MCF 10A (cell line): Measurements from ENCODE around the gene PROB1. TPM values are rescaled to one million over a fixed set of nuclear protein-coding genes. Genes with fewer than 3 reads are reported as not detected.

Source experiments
- BruUV-seq: library from RNA; stranded (reverse); fragments of 400-500 nt; replicated peaks from 2 replicates; lab custom pipeline; 2021; lab: Mats Ljungman, UMichigan
- CTCF ChIA-PET: fragments of 300-600 bp; sonication (Branson Sonifier 250); formaldehyde crosslinking; extraction: SDS; loops from one replicate; lab custom pipeline; 2021; ENCODE audit warnings: antibody characterized with exemption, inconsistent platforms; lab: Yijun Ruan, JAX
- POLR2A ChIA-PET: fragments of 300-600, 350-650 bp; sonication (Branson Sonifier 250); formaldehyde crosslinking; extraction: SDS; loops from one replicate; lab custom pipeline; 2020; ENCODE audit warnings: antibody characterized with exemption, inconsistent platforms; lab: Yijun Ruan, JAX
- DNase-seq: peaks from one replicate; pipeline ENCODE4 v3.0.0-alpha.2; 2018; ENCODE audit not compliant: unreplicated experiment
- H3K27ac Mint-ChIP-seq: one replicate; pipeline ENCODE4 v1.8.0; 2022; ENCODE audit warnings: mild to moderate bottlenecking, low read depth, mixed read lengths; ENCODE audit not compliant: unreplicated experiment
- H3K27me3 Mint-ChIP-seq: one replicate; pipeline ENCODE4 v1.8.0; 2022; ENCODE audit warnings: mixed read lengths; ENCODE audit not compliant: insufficient read depth, unreplicated experiment
- H3K36me3 Mint-ChIP-seq: one replicate; pipeline ENCODE4 v1.8.0; 2022; ENCODE audit warnings: mild to moderate bottlenecking, moderate library complexity, mixed read lengths; ENCODE audit not compliant: insufficient read depth, unreplicated experiment
- H3K4me1 Mint-ChIP-seq: one replicate; pipeline ENCODE4 v1.8.0; 2022; ENCODE audit warnings: mixed read lengths; ENCODE audit not compliant: insufficient read depth, unreplicated experiment
- H3K4me3 Mint-ChIP-seq: one replicate; pipeline ENCODE4 v1.8.0; 2022; ENCODE audit warnings: mild to moderate bottlenecking, moderate library complexity, mixed read lengths; ENCODE audit not compliant: unreplicated experiment
- H3K9me3 Mint-ChIP-seq: one replicate; pipeline ENCODE4 v1.8.0; 2022; ENCODE audit warnings: mixed read lengths; ENCODE audit not compliant: unreplicated experiment
- intact Hi-C: fragments of 100-400 bp; cut with micrococcal nuclease; formaldehyde crosslinking; loops from 2 replicates; pipeline ENCODE4 v1.14.1; 2022
- total RNA-seq: library from RNA; stranded (reverse); gene quantifications from 2 replicates; pipeline ENCODE4 v1.2.3, GENCODE V29; 2022
- TF ChIP-seq, protein P1 (sequence below): fragments of 200-600 bp; IDR thresholded peaks from one replicate; pipeline ENCODE4 v1.8.0; 2022; ENCODE audit warnings: antibody characterized with exemption, mild to moderate bottlenecking; ENCODE audit not compliant: unreplicated experiment

Gene PROB1
- total RNA-seq, 1 experiment from 2014 or later, result 2.3 TPM

DNA sequence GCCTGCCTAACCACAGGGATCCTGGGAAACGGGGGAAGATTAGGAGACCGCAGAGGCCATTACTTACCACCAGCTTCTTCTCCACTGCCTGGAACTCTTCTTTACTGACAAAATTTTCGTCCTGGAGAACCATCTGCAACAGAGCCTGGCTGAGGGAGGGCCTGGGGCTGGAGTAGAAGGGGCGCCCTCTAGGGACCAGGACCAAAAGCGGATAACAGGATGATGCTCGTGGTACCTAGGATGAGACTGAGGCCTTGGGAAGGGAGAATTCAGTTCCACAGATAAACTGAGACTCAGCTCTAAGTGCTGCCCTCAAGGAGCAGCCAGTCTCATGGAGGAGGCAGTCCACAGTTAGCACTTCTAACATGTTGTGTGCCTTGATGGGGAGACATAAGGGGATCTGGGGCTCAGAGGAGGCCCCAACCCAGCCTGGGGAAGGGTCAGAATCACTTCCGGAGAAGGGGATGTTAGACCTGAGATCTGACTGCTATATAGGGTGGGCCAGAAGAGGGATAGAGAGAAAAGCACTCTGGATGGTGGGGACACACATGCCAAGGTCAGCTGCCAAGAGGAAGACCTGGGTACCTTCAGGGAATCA, 7.8 kb upstream of the PROB1 start:
- DNase-seq, result peak; percentile 69
- BruUV-seq, result no TSS peak
- Mint-ChIP-seq H3K4me3 (peak overlapping the region; percentile 97), H3K27me3 (no peaks in the 10 kb centered on the region), H3K27ac (no peak overlapping the region), H3K4me1 (peaks cover 23% of the 10 kb centered on the region), H3K36me3 (peaks cover 36% of the 10 kb centered on the region), H3K9me3 (no peaks in the 10 kb centered on the region)
- CTCF ChIA-PET, result interaction anchor here (0.6 to 1.6 kb wide), 16 partner anchors 9 to 908 kb away, joined by 3 to 5 read pairs (median 3); partner anchors contain the start of gene PAIP2
- intact Hi-C loops, result loop anchor here (2.0 kb wide), 1 partner anchor 62 kb away; the partner anchor contains the start of gene PAIP2
- POLR2A ChIA-PET, result interaction anchor here (0.6 to 2.3 kb wide), 5 partner anchors 11 to 162 kb away, joined by 3 to 21 read pairs (median 6); partner anchors contain the start of gene PAIP2
- TF ChIP-seq, protein P1, sequence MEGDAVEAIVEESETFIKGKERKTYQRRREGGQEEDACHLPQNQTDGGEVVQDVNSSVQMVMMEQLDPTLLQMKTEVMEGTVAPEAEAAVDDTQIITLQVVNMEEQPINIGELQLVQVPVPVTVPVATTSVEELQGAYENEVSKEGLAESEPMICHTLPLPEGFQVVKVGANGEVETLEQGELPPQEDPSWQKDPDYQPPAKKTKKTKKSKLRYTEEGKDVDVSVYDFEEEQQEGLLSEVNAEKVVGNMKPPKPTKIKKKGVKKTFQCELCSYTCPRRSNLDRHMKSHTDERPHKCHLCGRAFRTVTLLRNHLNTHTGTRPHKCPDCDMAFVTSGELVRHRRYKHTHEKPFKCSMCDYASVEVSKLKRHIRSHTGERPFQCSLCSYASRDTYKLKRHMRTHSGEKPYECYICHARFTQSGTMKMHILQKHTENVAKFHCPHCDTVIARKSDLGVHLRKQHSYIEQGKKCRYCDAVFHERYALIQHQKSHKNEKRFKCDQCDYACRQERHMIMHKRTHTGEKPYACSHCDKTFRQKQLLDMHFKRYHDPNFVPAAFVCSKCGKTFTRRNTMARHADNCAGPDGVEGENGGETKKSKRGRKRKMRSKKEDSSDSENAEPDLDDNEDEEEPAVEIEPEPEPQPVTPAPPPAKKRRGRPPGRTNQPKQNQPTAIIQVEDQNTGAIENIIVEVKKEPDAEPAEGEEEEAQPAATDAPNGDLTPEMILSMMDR, result peak; percentile 32

DNA sequence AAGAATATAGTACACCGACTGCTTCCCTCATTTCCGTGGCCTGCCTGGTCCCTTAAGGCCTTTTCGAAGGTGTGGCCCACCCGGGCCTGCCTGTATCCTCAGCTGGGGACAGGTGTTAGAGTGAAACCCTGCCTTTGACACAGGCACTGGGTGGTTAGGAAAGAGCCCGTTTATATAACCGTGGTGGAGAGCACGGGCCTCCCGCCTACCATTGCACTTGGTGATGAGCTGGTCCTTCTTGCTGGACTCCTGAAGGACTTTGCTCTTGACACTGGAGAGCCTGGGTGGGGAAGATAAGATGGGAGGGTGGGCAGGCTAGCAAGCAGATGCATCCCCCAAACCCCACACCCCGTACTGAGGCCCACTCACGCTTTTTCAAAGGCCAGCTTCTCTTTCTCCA, 6.6 kb upstream of the PROB1 start:
- H3K27ac Mint-ChIP-seq, result no peak overlapping the region
- no peaks in the 10 kb centered on the region for H3K27me3 Mint-ChIP-seq

DNA sequence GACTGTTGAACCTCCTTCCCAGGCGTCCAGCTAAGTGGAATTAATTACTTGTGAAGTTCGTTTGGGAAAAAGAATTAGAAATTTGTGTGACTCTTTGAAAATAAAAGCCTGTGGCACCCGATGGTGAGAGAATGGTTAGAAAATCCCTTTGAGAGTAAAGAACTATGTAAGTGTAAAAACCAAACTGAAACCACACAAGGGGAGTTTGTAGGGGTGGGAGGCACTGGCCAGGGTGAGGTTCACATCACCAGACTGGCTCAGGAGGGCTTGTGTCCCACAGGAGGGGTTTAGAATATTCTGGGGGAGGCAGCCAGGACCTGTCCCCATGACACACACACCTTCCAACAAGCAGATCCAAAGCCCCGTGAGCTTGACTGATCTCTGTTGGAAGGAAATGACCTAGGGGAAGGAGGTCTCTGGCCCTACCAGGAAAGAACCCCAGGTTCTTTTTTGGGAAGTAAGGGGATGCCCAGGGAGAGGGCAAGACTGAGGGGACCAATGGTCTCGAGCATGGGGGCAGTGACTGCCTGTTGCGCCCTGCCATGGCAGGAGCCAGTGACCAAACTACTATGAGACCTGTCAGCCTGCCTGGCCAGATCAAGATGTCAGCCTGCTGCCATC, 4.7 kb upstream of the PROB1 start:
- no peak for DNase-seq
- ChIA-PET CTCF (no interaction called here), POLR2A (interaction anchor here (1.5 kb wide), 1 partner anchor 26 kb away, joined by 3 read pairs; no protein-coding TSS in a partner anchor)
- no peak overlapping the region for H3K27ac Mint-ChIP-seq
- H3K36me3 Mint-ChIP-seq, result peaks cover 36% of the 10 kb centered on the region
- no peak overlapping the region for H3K4me3 Mint-ChIP-seq
- intact Hi-C loops, result no loop called here
- BruUV-seq, result no TSS peak
- no peaks in the 10 kb centered on the region for H3K27me3 Mint-ChIP-seq
- H3K4me1 Mint-ChIP-seq, result peaks cover 21% of the 10 kb centered on the region
- no peaks in the 10 kb centered on the region for H3K9me3 Mint-ChIP-seq
- TF ChIP-seq, protein P1, result no peak

More for the DNA sequence above, 6.6 kb upstream of the PROB1 start:
- Mint-ChIP-seq H3K9me3 (no peaks in the 10 kb centered on the region), H3K36me3 (peaks cover 36% of the 10 kb centered on the region), H3K4me1 (peaks cover 23% of the 10 kb centered on the region), H3K4me3 (no peak overlapping the region)
- TF ChIP-seq, protein P1, result no peak
- ChIA-PET POLR2A (no interaction called here), CTCF (interaction anchor here (0.9 to 1.4 kb wide), 3 partner anchors 29 to 854 kb away, joined by 3 to 4 read pairs (median 3); no protein-coding TSS in a partner anchor)
- no peak for DNase-seq
- BruUV-seq, result no TSS peak
- intact Hi-C loops, result no loop called here

DNA sequence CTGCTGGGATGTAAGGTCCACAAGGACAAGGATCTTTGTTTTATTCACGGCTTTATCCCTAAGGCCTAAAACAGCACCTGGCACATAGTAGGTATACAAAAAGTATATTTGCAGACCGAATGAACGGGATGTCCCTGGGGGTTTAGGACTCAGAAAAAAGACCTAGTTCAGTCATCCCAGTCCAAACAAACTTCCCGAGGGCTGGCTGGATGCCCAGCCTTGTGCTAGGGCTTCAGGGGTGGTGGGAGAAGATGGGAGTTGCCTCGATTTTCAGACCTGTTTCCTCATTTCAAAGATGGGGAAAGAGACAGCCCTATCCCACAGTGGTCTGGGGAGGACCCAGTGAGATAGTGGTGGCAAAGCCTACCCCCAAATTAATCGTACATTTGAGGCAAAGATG, 3.0 kb upstream of the PROB1 start:
- H3K4me3 Mint-ChIP-seq, result no peak overlapping the region
- H3K9me3 Mint-ChIP-seq, result no peaks in the 10 kb centered on the region
- H3K36me3 Mint-ChIP-seq, result peaks cover 28% of the 10 kb centered on the region
- POLR2A ChIA-PET, result no interaction called here
- no peaks in the 10 kb centered on the region for H3K27me3 Mint-ChIP-seq
- CTCF ChIA-PET, result interaction anchor here (1.1 kb wide), 1 partner anchor 20 kb away, joined by 3 read pairs; no protein-coding TSS in a partner anchor
- DNase-seq, result peak; percentile 44
- TF ChIP-seq, protein P1, result no peak
- H3K27ac Mint-ChIP-seq, result no peak overlapping the region
- BruUV-seq, result no TSS peak
- intact Hi-C loops, result no loop called here
- peaks cover 5% of the 10 kb centered on the region for H3K4me1 Mint-ChIP-seq
